WTC11 (cell line): Measurements from ENCODE around the gene DGKA. TPM values are rescaled to one million over a fixed set of nuclear protein-coding genes. Genes with fewer than 3 reads are reported as not detected.
A peak's percentile ranks its signal among the peaks of the same experiment; 100 is the strongest.

Experiments
- AR ChIP-seq: fragments of 250-450 bp; sonication (Bioruptor Pico); IDR thresholded peaks from 2 replicates; pipeline ENCODE4 v1.9.0; 2021; ENCODE audit warnings: mild to moderate bottlenecking
- ATF6 ChIP-seq: sonication (generic); formaldehyde crosslinking; IDR thresholded peaks from 2 replicates; pipeline ENCODE4 v1.8.1; 2023; ENCODE audit warnings: mild to moderate bottlenecking, missing genetic modification reagents
- E2F1 ChIP-seq: sonication (generic); formaldehyde crosslinking; IDR thresholded peaks from 2 replicates; pipeline ENCODE4 v1.8.0; 2022; ENCODE audit warnings: mild to moderate bottlenecking, missing genetic modification reagents
- ETV6 ChIP-seq: sonication (generic); formaldehyde crosslinking; IDR thresholded peaks from 2 replicates; pipeline ENCODE4 v1.8.1; 2022; ENCODE audit warnings: mild to moderate bottlenecking, missing genetic modification reagents
- FOXJ3 ChIP-seq: sonication (generic); formaldehyde crosslinking; IDR thresholded peaks from 2 replicates; pipeline ENCODE4 v1.9.0; 2021; ENCODE audit warnings: missing genetic modification reagents, mild to moderate bottlenecking, borderline replicate concordance
- FOXP4 ChIP-seq: sonication (generic); formaldehyde crosslinking; IDR thresholded peaks from 2 replicates; pipeline ENCODE4 v1.8.0; 2022; ENCODE audit warnings: mild to moderate bottlenecking, missing genetic modification reagents
- GABPB1 ChIP-seq: sonication (generic); formaldehyde crosslinking; IDR thresholded peaks from 2 replicates; pipeline ENCODE4 v1.8.1; 2023; ENCODE audit warnings: mild to moderate bottlenecking, missing genetic modification reagents
- HMGXB4 ChIP-seq: sonication (generic); formaldehyde crosslinking; IDR thresholded peaks from 2 replicates; pipeline ENCODE4 v1.8.1; 2023; ENCODE audit warnings: mild to moderate bottlenecking, moderate library complexity, missing genetic modification reagents
- MLX ChIP-seq: sonication (generic); formaldehyde crosslinking; IDR thresholded peaks from 2 replicates; pipeline ENCODE4 v1.8.1; 2023; ENCODE audit warnings: mild to moderate bottlenecking, missing genetic modification reagents, moderate library complexity
- MXD4 ChIP-seq: fragments of 250-450 bp; sonication (Bioruptor Pico); IDR thresholded peaks from 2 replicates; pipeline ENCODE4 v1.8.0; 2021; ENCODE audit warnings: mild to moderate bottlenecking, moderate library complexity, borderline replicate concordance
- NFYB ChIP-seq: sonication (generic); formaldehyde crosslinking; conservative IDR thresholded peaks from 2 replicates; pipeline ENCODE4 v1.8.0; 2022; ENCODE audit warnings: low read depth, missing genetic modification reagents
- NR1H2 ChIP-seq: sonication (generic); formaldehyde crosslinking; IDR thresholded peaks from 2 replicates; pipeline ENCODE4 v1.9.0; 2021; ENCODE audit warnings: mild to moderate bottlenecking, moderate library complexity, missing genetic modification reagents
- NR2C2 ChIP-seq: sonication (generic); formaldehyde crosslinking; IDR thresholded peaks from 2 replicates; pipeline ENCODE4 v1.8.0; 2022; ENCODE audit warnings: mild to moderate bottlenecking, missing genetic modification reagents
- PRDM15 ChIP-seq: sonication (generic); formaldehyde crosslinking; IDR thresholded peaks from 2 replicates; pipeline ENCODE4 v1.8.0; 2022; ENCODE audit warnings: missing genetic modification reagents
- PREB ChIP-seq: sonication (generic); formaldehyde crosslinking; IDR thresholded peaks from 2 replicates; pipeline ENCODE4 v1.8.1; 2022; ENCODE audit warnings: mild to moderate bottlenecking, missing genetic modification reagents, moderate library complexity, borderline replicate concordance
- PRRX2 ChIP-seq: fragments of 250-450 bp; sonication (Bioruptor Pico); IDR thresholded peaks from 2 replicates; pipeline ENCODE4 v1.8.0; 2021; ENCODE audit warnings: mild to moderate bottlenecking
- RELA ChIP-seq: sonication (generic); formaldehyde crosslinking; IDR thresholded peaks from 2 replicates; pipeline ENCODE4 v1.8.1; 2022; ENCODE audit warnings: missing genetic modification reagents, mild to moderate bottlenecking, borderline replicate concordance
- SMAD4 ChIP-seq: sonication (generic); formaldehyde crosslinking; IDR thresholded peaks from 2 replicates; pipeline ENCODE4 v1.8.0; 2022; ENCODE audit warnings: mild to moderate bottlenecking, missing genetic modification reagents
- SOX15 ChIP-seq: fragments of 250-450 bp; sonication (Bioruptor Pico); IDR thresholded peaks from 2 replicates; pipeline ENCODE4 v1.9.0; 2021; ENCODE audit warnings: mild to moderate bottlenecking
- TEAD1 ChIP-seq: sonication (generic); formaldehyde crosslinking; IDR thresholded peaks from 2 replicates; pipeline ENCODE4 v1.8.0; 2022; ENCODE audit warnings: mild to moderate bottlenecking, missing genetic modification reagents
- ZNF121 ChIP-seq: sonication (generic); formaldehyde crosslinking; IDR thresholded peaks from 2 replicates; pipeline ENCODE4 v1.8.0; 2023; ENCODE audit warnings: missing genetic modification reagents
- ZNF219 ChIP-seq: sonication (generic); formaldehyde crosslinking; IDR thresholded peaks from 2 replicates; pipeline ENCODE4 v1.8.0; 2023; ENCODE audit warnings: missing genetic modification reagents, mild to moderate bottlenecking, borderline replicate concordance
- ZNF263 ChIP-seq: sonication (generic); formaldehyde crosslinking; IDR thresholded peaks from 2 replicates; pipeline ENCODE4 v1.8.1; 2022; ENCODE audit warnings: low read depth, mild to moderate bottlenecking, moderate library complexity, missing genetic modification reagents
- ZNF396 ChIP-seq: fragments of 250-450 bp; sonication (Bioruptor Pico); IDR thresholded peaks from 2 replicates; pipeline ENCODE4 v1.8.0; 2021; ENCODE audit warnings: mild to moderate bottlenecking, moderate library complexity, borderline replicate concordance
- total RNA-seq: library from RNA; stranded (reverse); gene quantifications from 3 replicates; pipeline ENCODE4 v1.2.3, GENCODE V29; 2021

The DGKA gene
- total RNA-seq, 1 experiment from 2014 or later, result 25.5 TPM

- TF ChIP-seq FOXP4 (CRISPR knock-in tag), result peak; percentile 16; the same call in 1 of the 2 replicates
- TF ChIP-seq MXD4, result no peak
- TF ChIP-seq FOXJ3 (CRISPR knock-in tag), result no peak
- no peak for TF ChIP-seq AR (CRISPR knock-in tag)
- no peak for TF ChIP-seq NR1H2 (CRISPR knock-in tag)
- no peak for TF ChIP-seq SMAD4 (CRISPR knock-in tag)
- peak; percentile 55; the same call in 1 of the 2 replicates for TF ChIP-seq GABPB1 (CRISPR knock-in tag)
- TF ChIP-seq NR2C2 (CRISPR knock-in tag), result no peak
- TF ChIP-seq PREB, result no peak
- TF ChIP-seq PRDM15, result no peak
- TF ChIP-seq ZNF219 (CRISPR knock-in tag), result no peak
- TF ChIP-seq ZNF121 (CRISPR knock-in tag), result no peak
- TF ChIP-seq NFYB, result peak; percentile 98
- peak; percentile 75; the same call in 1 of the 2 replicates for TF ChIP-seq TEAD1 (CRISPR knock-in tag)
- TF ChIP-seq SOX15, result no peak
- TF ChIP-seq ETV6 (CRISPR knock-in tag), result no peak
- no peak for TF ChIP-seq ATF6 (CRISPR knock-in tag)
- no peak for TF ChIP-seq ZNF396
- TF ChIP-seq ZNF263 (CRISPR knock-in tag), result no peak
- no peak for TF ChIP-seq E2F1 (CRISPR knock-in tag)
- TF ChIP-seq MLX (CRISPR knock-in tag), result no peak
- no peak for TF ChIP-seq PRRX2
- TF ChIP-seq HMGXB4, result peak; percentile 74; the same call in 1 of the 2 replicates
- no peak for TF ChIP-seq RELA (CRISPR knock-in tag)
Observed at GRCh38 chr12:55973599-55974307, 42.8 kb downstream of the DGKA start, which contains the start of gene RAB5B (continued).
